Thyroid gland (tissue), 4 donors: ENCODE measurements around the gene ANKRD11. TPM values are rescaled to one million over a fixed set of nuclear protein-coding genes. Genes with fewer than 3 reads are reported as not detected.

Source experiments
- DNase-seq, 2 donors: peaks; one replicate each; pipeline ENCODE4 v3.0.0-alpha.2; 2019
- H3K27ac ChIP-seq, 3 donors: fragments of 200-600 bp; sonication (generic); 1 replicate in 2 of 3; 2 replicates in 1 of 3; pipeline ENCODE4 v1.5.1; 2016 to 2019; ENCODE audit warnings: mild to moderate bottlenecking in 1 of 3, moderate library complexity in 1 of 3
- H3K27me3 ChIP-seq: fragments of 200-600 bp; sonication (generic); one replicate; pipeline ENCODE4 v1.5.1; 2019
- H3K36me3 ChIP-seq, 2 donors: fragments of 200-600 bp; sonication (generic); one replicate each; pipeline ENCODE4 v1.5.1; 2016 to 2019
- H3K4me1 ChIP-seq, 2 donors: fragments of 200-600 bp; sonication (generic); one replicate each; pipeline ENCODE4 v1.5.1; 2017 to 2019
- H3K4me3 ChIP-seq, 3 donors: fragments of 200-600 bp; sonication (generic); replicated peaks in 1 of 3; 1 replicate in 2 of 3; 2 replicates in 1 of 3; pipeline ENCODE4 v1.5.1; 2016; ENCODE audit warnings: mild to moderate bottlenecking in 1 of 3
- H3K9me3 ChIP-seq: fragments of 200-600 bp; sonication (generic); one replicate; pipeline ENCODE4 v1.5.1; 2017
- POLR2A ChIP-seq, 2 donors: fragments of 450-650 bp; IDR thresholded peaks; one replicate each; pipeline ENCODE4 v1.6.1; 2017; ENCODE audit warnings: antibody characterized with exemption in 2 of 2, mild to moderate bottlenecking in 2 of 2, moderate library complexity in 1 of 2
- WGBS, 2 donors: methylation state at CpG; one replicate each; pipeline ENCODE4 v1.1.5; 2017; 5-methylcytosine and 5-hydroxymethylcytosine counted together
- intact Hi-C: fragments of 100-400 bp; cut with DNase I; formaldehyde crosslinking; loops from one replicate; pipeline ENCODE4 v1.15.1; 2023
- total RNA-seq, 4 donors: library from RNA; depleted of rRNA; stranded (reverse); fragments of >200 nt; gene quantifications; one replicate each; pipeline ENCODE4 v1.2.3, GENCODE V29; 2016
- TF ChIP-seq, protein P1 (sequence below), 6 experiments: fragments of 200-600 bp in 3 of 6; fragments of 450-650 bp in 3 of 6; sonication (generic) in 3 of 6; IDR thresholded peaks; one replicate each; pipeline ENCODE4 v1.5.1; 2016 to 2019; ENCODE audit warnings: antibody characterized with exemption in 6 of 6, mild to moderate bottlenecking in 2 of 6, inconsistent platforms in 1 of 6, moderate library complexity in 1 of 6

The ANKRD11 gene
- total RNA-seq, 4 donors from 2014 or later: 62.1 to 90.4 (median 75.0) TPM

DNA sequence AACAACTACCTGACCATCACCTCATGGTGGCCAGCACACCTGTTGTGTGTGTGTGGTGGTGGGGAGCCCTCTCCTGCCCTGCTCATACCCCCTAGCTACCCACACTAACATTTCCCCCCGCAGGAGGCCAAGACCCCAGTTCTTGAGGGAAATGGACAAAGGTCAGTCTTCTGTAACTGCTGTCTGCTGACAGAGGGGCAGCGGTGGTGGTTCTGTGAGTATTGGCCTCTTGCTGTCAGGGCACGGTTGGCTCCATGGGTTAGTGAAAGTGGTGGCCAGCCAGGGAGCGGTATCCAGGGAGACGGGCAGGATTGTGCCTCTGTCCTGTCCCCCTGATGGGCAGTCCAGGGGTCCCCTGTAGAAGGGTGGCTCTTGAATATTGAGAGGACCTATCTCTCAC, 246.7 kb downstream of the ANKRD11 start:
- H3K36me3 ChIP-seq: no peaks in the 10 kb centered on the region
- 87 to 91% methylated on average over 5 of the region's 5 CpGs for WGBS, 2 donors
- intact Hi-C loops: loop anchor here (5.0 kb wide), 1 partner anchor 44 kb away; no protein-coding TSS in a partner anchor
- H3K27ac ChIP-seq: no peak overlapping the region
- no peaks in the 10 kb centered on the region for H3K9me3 ChIP-seq
- no peak overlapping the region for H3K4me3 ChIP-seq
- no peak for TF ChIP-seq POLR2A (IDR thresholded peaks at IDR 0.05)
- TF ChIP-seq, protein P1, sequence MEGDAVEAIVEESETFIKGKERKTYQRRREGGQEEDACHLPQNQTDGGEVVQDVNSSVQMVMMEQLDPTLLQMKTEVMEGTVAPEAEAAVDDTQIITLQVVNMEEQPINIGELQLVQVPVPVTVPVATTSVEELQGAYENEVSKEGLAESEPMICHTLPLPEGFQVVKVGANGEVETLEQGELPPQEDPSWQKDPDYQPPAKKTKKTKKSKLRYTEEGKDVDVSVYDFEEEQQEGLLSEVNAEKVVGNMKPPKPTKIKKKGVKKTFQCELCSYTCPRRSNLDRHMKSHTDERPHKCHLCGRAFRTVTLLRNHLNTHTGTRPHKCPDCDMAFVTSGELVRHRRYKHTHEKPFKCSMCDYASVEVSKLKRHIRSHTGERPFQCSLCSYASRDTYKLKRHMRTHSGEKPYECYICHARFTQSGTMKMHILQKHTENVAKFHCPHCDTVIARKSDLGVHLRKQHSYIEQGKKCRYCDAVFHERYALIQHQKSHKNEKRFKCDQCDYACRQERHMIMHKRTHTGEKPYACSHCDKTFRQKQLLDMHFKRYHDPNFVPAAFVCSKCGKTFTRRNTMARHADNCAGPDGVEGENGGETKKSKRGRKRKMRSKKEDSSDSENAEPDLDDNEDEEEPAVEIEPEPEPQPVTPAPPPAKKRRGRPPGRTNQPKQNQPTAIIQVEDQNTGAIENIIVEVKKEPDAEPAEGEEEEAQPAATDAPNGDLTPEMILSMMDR (IDR thresholded peaks at IDR 0.05): no peak
- peaks cover 8 to 16% of the 10 kb centered on the region in 2 donors for H3K4me1 ChIP-seq
- H3K27me3 ChIP-seq: no peaks in the 10 kb centered on the region
- no peak for DNase-seq

- DNase-seq: no peak
- H3K27ac ChIP-seq: no peak overlapping the region
Observed at GRCh38 chr16:89242795-89243200, 247.6 kb downstream of the ANKRD11 start.

DNA sequence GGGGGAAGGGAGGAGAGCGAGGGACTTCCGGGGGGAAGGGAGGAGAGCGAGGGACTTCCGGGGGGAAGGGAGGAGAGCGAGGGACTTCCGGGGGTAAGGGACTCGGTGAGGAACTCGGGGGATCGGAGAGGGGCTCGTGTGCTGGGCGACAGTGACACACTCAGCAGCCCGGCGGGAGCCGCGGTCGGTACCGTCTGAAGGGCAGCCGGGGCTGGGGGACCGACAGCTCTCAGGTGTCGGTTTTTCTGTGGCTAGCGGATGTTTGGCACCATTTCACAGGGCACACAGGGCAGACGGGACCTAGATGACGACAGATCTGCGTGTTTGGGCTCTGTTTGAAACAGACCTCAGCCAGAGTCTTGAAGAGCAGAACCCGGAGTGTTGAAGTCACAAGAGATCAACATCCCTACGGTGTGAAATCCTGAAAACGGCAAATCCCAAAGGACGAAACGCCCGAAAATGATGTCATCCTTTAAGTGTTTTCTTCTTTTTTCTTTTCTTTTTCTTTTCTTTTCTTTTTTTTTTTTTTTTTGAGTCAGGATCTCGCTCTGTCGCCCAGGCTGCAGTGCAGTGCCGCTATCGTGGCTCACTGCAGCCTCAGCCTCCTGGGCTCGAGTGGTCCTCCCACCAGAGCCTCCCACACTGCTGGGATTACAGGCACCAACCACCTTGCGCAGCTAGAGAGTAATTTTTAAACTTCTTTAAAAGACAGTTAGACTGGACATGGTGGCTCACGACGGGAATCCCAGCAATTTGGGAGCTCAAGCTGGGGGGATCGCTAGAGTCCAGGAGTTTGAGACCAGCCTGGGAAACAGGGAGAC, 249.0 kb downstream of the ANKRD11 start:
- peak; percentile 53 to 64 for DNase-seq
- Histone ChIP-seq H3K27me3 (no peaks in the 10 kb centered on the region), H3K9me3 (no peaks in the 10 kb centered on the region), H3K27ac (peak overlapping the region; percentile 54 to 91 (median 77)), H3K4me1 (peaks cover 4% of the 10 kb centered on the region in 2 donors), H3K4me3 (peak overlapping the region; percentile 8 to 60 (median 14)), H3K36me3 (no peaks in the 10 kb centered on the region)
- TF ChIP-seq, protein P1 (IDR thresholded peaks at IDR 0.05): no peak
- peak in 1 of 2 donors; percentile 72 for TF ChIP-seq POLR2A (IDR thresholded peaks at IDR 0.05)
- 7% methylated on average over 35 to 39 of the region's 39 CpGs for WGBS, 2 donors
- intact Hi-C loops: loop anchor here (5.0 kb wide), 1 partner anchor 46 kb away; no protein-coding TSS in a partner anchor

More at GRCh38 chr16:89242795-89243200, 247.6 kb downstream of the ANKRD11 start:
- Histone ChIP-seq H3K9me3 (no peaks in the 10 kb centered on the region), H3K36me3 (no peaks in the 10 kb centered on the region), H3K4me1 (peaks cover 8 to 12% of the 10 kb centered on the region in 2 donors), H3K27me3 (no peaks in the 10 kb centered on the region), H3K4me3 (no peak overlapping the region)
- WGBS, 2 donors: 54 to 55% methylated on average over 9 to 10 of the region's 12 CpGs
- intact Hi-C loops: loop anchor here (5.0 kb wide), 1 partner anchor 45 kb away; no protein-coding TSS in a partner anchor
- TF ChIP-seq, protein P1 (IDR thresholded peaks at IDR 0.05): no peak
- no peak for TF ChIP-seq POLR2A (IDR thresholded peaks at IDR 0.05)

DNA sequence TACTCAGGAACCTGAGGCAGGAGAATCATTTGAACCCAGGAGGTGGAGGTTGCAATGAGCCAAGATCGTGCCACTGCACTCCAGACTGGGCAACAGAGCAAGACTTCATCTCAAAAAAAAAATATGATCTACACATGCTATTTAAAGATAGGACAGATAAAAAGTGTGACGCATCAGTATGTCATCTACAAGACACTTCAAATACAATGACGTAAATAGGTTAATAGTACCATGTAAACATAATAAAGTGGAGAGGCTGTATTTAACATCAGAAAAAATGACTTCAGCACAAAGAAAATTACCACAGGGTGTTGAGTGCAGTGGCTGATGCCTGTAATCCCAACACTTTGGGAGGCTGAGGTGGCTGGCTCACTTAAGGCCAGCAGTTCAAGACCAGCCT, 252.6 kb downstream of the ANKRD11 start:
- Histone ChIP-seq H3K9me3 (no peaks in the 10 kb centered on the region), H3K36me3 (peaks cover 0 to 6% of the 10 kb centered on the region in 2 donors), H3K4me1 (peaks cover 4% of the 10 kb centered on the region in 2 donors), H3K4me3 (no peak overlapping the region), H3K27ac (no peak overlapping the region), H3K27me3 (no peaks in the 10 kb centered on the region)
- TF ChIP-seq, protein P1 (IDR thresholded peaks at IDR 0.05): no peak
- TF ChIP-seq POLR2A (IDR thresholded peaks at IDR 0.05): no peak
- no peak for DNase-seq
- 89 to 91% methylated on average over 3 of the region's 3 CpGs for WGBS, 2 donors
- intact Hi-C loops: no loop called here
